Osteocyte (in vitro differentiated cells): ENCODE results near the gene TPK1. TPM values are rescaled to one million over a fixed set of nuclear protein-coding genes. Genes with fewer than 3 reads are reported as not detected.

Source experiments
- DNase-seq: peaks from one replicate; pipeline ENCODE4 v3.0.0; 2021; ENCODE audit warnings: mixed read lengths; ENCODE audit not compliant: unreplicated experiment; ENCODE audit errors: extremely low spot score
- H3K27ac Mint-ChIP-seq: one replicate; pipeline ENCODE4 v1.8.0; 2021; ENCODE audit warnings: mild to moderate bottlenecking, mixed read lengths; ENCODE audit not compliant: unreplicated experiment
- H3K27me3 Mint-ChIP-seq: one replicate; pipeline ENCODE4 v1.8.0; 2021; ENCODE audit warnings: mixed read lengths; ENCODE audit not compliant: unreplicated experiment
- H3K36me3 Mint-ChIP-seq: one replicate; pipeline ENCODE4 v1.8.0; 2021; ENCODE audit warnings: mixed read lengths; ENCODE audit not compliant: unreplicated experiment
- H3K4me1 Mint-ChIP-seq: one replicate; pipeline ENCODE4 v1.8.0; 2021; ENCODE audit warnings: mixed read lengths; ENCODE audit not compliant: unreplicated experiment
- H3K4me3 Mint-ChIP-seq: one replicate; pipeline ENCODE4 v1.8.0; 2021; ENCODE audit warnings: mild to moderate bottlenecking, moderate library complexity, mixed read lengths; ENCODE audit not compliant: unreplicated experiment
- H3K9me3 Mint-ChIP-seq: one replicate; pipeline ENCODE4 v1.8.0; 2021; ENCODE audit warnings: mixed read lengths; ENCODE audit not compliant: unreplicated experiment
- long read RNA-seq: library from polyadenylated mRNA; unstranded; transcript quantifications from one replicate; pipeline ENCODE4 v2.0.0, GENCODE V29; 2021
- total RNA-seq: library from RNA; stranded (reverse); gene quantifications from 2 replicates; pipeline ENCODE4 v1.2.1, GENCODE V29; 2021
- TF ChIP-seq, protein P1 (sequence below): fragments of 200-600 bp; sonication (generic); IDR thresholded peaks from 2 replicates; pipeline ENCODE4 v1.5.0; 2021; ENCODE audit warnings: antibody characterized with exemption, mild to moderate bottlenecking, moderate library complexity

Gene TPK1
- 4.2 and 5.6 TPM in 2 replicates for total RNA-seq
- long read RNA-seq, transcript TPK1-203 (8 exons, 2,283 nt) = minor isoform, 5 of 27 reads
- long read RNA-seq, transcript TPK1-201 (9 exons, 2,439 nt) = major isoform, 11 of 27 reads
- long read RNA-seq, partial matches to known transcripts = 2 of 27 reads
- long read RNA-seq, other reads (novel, unspliced or antisense) = 8 of 27 reads

GRCh38 chr7:144835652-144836544 lies at the start of gene TPK1:
Gene TPK1 (minus strand): TSS chr7:144836053. CDS start chr7:144835602, 451 bp downstream.
- no peaks in the 10 kb centered on the region for H3K36me3 Mint-ChIP-seq
- H3K9me3 Mint-ChIP-seq = peaks cover 4% of the 10 kb centered on the region
- no peaks in the 10 kb centered on the region for H3K27me3 Mint-ChIP-seq
- DNase-seq = peak; percentile 96
- H3K4me3 Mint-ChIP-seq = peak within 1 kb of the TSS; percentile 93
- peak within 1 kb of the TSS; percentile 91 for H3K27ac Mint-ChIP-seq
- TF ChIP-seq, protein P1, sequence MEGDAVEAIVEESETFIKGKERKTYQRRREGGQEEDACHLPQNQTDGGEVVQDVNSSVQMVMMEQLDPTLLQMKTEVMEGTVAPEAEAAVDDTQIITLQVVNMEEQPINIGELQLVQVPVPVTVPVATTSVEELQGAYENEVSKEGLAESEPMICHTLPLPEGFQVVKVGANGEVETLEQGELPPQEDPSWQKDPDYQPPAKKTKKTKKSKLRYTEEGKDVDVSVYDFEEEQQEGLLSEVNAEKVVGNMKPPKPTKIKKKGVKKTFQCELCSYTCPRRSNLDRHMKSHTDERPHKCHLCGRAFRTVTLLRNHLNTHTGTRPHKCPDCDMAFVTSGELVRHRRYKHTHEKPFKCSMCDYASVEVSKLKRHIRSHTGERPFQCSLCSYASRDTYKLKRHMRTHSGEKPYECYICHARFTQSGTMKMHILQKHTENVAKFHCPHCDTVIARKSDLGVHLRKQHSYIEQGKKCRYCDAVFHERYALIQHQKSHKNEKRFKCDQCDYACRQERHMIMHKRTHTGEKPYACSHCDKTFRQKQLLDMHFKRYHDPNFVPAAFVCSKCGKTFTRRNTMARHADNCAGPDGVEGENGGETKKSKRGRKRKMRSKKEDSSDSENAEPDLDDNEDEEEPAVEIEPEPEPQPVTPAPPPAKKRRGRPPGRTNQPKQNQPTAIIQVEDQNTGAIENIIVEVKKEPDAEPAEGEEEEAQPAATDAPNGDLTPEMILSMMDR = peak; percentile 14
- H3K4me1 Mint-ChIP-seq = peaks cover 8% of the 10 kb centered on the region

- Mint-ChIP-seq H3K27me3 (no peaks in the 10 kb centered on the region), H3K9me3 (no peaks in the 10 kb centered on the region), H3K4me3 (no peak overlapping the region), H3K4me1 (no peaks in the 10 kb centered on the region), H3K27ac (no peak overlapping the region), H3K36me3 (no peaks in the 10 kb centered on the region)
- no peak for DNase-seq
- TF ChIP-seq, protein P1 = no peak
These were observed 49.6 kb upstream of the TPK1 start for GRCh38 chr7:144885478-144885877.

GRCh38 chr7:144884896-144885295 lies 49.0 kb upstream of the TPK1 start:
- Mint-ChIP-seq H3K27ac (no peak overlapping the region), H3K4me1 (no peaks in the 10 kb centered on the region), H3K36me3 (no peaks in the 10 kb centered on the region), H3K27me3 (no peaks in the 10 kb centered on the region), H3K9me3 (no peaks in the 10 kb centered on the region), H3K4me3 (no peak overlapping the region)
- no peak for DNase-seq
- TF ChIP-seq, protein P1 = no peak

GRCh38 chr7:144873316-144873845 lies 37.5 kb upstream of the TPK1 start:
- H3K27ac Mint-ChIP-seq = no peak overlapping the region
- H3K36me3 Mint-ChIP-seq = no peaks in the 10 kb centered on the region
- H3K9me3 Mint-ChIP-seq = no peaks in the 10 kb centered on the region
- DNase-seq = no peak
- H3K4me3 Mint-ChIP-seq = no peak overlapping the region
- TF ChIP-seq, protein P1 = no peak
- no peaks in the 10 kb centered on the region for H3K27me3 Mint-ChIP-seq
- H3K4me1 Mint-ChIP-seq = no peaks in the 10 kb centered on the region

DNA sequence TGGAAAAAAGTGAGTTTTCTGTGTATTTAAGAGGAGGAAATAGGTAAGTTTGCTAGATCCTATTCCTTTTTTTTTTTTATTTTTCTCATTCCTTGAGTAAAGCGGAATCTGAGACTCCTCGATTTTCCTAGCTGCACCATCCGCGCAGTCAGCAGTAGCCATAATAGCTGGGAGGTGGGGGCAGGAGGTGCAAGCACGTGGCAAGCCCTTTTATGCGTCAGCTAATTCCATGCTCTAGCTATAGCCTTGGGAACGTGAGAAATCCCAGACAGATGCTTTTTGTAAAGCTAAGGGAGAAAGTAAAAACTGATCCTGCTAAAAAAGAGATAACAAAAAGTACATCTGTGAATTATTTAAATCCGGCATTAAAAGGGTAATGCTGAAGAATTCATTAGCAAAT lies 33.2 kb upstream of the TPK1 start:
- no peak for DNase-seq
- no peak overlapping the region for H3K27ac Mint-ChIP-seq
- no peak overlapping the region for H3K4me3 Mint-ChIP-seq
- H3K9me3 Mint-ChIP-seq = no peaks in the 10 kb centered on the region
- H3K27me3 Mint-ChIP-seq = no peaks in the 10 kb centered on the region
- H3K4me1 Mint-ChIP-seq = no peaks in the 10 kb centered on the region
- no peaks in the 10 kb centered on the region for H3K36me3 Mint-ChIP-seq
- TF ChIP-seq, protein P1 = no peak
